GM19193 (cell line): ENCODE results near the gene KY.

Source experiments
- POLR2A ChIP-seq: IDR thresholded peaks from 4 replicates; pipeline ENCODE4 v1.6.1; 2011; ENCODE audit not compliant: insufficient read depth, insufficient read length; ENCODE audit errors: extremely low read depth

The KY gene

DNA sequence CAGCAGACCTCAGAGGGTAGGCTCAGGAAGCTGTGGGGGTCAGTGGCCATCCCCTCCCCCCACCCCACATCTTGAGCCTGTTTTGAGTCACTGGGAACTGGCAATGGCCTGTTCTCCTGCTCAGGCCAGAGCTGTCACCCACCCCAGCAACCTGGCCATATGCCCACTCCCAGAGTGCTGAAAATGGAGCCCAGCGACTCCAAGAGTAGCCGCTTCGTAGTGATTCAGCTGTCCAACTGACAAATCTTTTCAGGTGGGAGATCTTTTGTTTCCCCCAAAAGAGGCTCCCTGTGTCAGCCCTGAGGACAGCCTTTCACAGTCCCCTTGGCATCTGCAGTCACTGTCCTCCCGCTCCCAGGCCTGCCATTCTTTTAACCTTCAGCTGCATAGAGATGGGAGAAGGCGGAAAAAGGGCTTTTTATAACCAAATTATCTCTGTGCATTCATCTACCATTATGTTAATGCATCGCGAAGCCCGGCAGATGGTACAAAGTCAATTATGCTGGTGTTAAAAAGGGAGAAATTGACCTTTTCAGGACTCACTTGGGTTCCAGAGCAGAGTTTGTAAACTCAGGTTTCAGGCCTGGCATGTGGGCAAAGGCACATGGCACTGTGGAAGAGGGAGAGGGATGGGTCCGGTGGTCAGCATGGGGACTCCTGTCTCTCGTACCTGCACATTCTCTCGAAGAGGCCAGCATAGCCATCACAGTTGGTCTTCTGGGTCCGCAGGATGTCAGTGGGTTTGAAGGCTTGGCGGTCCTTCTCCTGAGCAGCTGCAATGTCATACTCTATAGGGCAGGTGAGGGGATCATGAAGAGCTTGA is 32.1 kb downstream of the KY start:
- no peak for TF ChIP-seq POLR2A

DNA sequence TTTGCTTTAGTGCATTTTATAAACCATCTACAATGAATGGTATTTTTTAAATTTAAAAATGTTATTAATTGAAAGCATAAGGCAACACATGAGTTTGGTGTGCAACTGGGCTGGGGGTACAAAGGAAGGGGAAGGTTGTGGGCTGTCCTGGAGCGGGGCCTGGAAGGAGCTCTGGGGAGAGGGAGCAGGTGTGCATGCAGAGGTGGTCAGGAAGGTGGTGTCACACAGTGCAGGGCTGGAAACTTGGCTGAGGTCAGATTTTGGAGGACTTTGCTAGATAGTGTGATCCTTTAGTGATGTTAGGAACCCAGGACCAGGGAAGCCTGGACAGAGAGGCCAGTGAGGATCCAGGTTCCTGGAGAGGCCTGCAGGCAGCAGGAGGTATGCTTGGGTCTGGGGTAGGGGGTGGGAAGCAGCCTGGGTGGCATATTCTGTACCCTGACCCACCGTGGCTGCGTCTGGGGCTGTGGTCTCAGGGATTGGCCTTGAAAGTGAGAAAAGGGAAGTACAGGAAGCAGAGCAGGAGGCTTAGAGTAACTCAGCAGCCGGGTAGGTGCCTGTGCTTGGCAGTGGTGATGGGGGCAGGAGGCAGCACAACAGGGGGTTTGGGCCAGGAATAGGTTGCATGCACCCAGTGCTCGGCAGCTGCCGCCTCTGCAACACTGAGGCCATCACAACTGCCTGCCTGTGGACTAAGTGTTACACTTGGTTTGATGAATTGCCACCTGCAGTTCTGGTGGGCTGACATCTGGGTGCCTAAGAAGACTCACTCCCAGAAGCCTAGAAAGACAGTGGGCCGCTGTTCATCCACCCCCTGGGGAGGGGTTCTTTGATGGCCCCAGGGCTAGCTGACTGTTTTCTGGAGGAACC is 33.0 kb downstream of the KY start:
- no peak for TF ChIP-seq POLR2A

DNA sequence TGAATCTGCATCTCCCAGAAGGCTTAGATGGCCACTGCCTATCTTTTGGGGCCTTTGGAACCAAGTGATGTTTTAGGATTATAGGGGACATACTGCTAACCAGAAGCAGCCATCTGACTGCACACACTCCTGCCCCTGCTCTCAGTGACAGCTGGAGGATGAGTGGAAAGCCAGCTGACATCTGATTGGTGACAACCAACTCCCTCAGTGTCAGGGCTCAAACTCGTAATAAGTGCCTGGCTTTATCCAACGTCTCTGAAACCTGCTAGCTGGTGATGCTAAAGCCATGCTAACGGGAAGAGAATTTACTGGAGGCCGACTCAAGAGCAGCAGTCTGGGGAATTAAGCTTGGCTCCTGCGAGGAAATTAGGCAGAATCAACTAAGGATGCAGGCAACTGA is 35.1 kb downstream of the KY start:
- no peak for TF ChIP-seq POLR2A

- no peak for TF ChIP-seq POLR2A
These were observed 35.9 kb downstream of the KY start for GRCh38 chr3:134614955-134615354.

DNA sequence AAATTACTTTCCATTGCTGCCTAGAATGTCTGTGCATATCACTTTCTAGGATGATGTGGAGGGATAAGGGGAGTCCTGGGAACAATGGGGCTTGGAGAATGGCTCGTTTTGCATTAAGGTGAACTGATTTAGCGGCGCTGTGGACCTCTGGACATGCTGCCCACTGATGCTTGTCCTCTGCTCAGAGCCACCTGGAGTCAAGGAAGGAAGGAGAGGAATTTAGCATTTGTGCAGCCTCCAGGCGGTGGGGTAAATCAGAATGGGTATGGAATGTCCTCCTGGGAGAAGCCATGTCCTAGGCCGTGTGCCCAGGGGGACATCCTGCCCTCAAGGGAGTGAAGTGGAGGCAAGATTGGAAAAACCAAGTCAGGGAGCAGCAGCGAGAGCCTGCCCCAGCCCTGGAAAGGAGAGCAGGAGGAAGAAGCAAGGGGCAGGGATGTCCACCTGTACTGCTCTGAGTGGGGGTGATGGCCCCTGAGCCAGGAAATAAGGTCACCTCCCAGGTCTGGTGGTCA is 37.8 kb downstream of the KY start:
- no peak for TF ChIP-seq POLR2A

DNA sequence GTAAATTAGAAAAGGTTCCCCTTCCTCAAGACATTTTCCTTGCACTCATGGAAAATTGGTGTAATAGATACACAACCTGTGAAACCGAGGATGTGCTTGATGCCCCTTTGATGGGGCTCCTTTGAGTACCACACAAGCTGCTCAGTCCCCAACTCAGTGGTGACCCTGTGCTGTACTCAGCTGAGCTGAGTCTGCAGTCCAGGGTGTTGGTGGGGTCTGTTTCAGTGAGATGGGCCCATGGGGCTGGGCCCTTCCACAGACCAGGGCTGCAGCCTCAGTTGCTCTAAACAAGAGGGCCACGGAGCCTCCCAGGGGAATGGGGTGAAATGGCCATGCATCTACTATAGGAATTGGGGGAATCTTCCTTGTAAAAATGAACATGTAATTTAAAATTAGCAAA is 39.3 kb downstream of the KY start:
- no peak for TF ChIP-seq POLR2A

GRCh38 chr3:134610432-134611385 is 40.1 kb downstream of the KY start:
- TF ChIP-seq POLR2A = no peak

- no peak for TF ChIP-seq POLR2A
These were observed 40.9 kb downstream of the KY start for GRCh38 chr3:134609821-134610431.

DNA sequence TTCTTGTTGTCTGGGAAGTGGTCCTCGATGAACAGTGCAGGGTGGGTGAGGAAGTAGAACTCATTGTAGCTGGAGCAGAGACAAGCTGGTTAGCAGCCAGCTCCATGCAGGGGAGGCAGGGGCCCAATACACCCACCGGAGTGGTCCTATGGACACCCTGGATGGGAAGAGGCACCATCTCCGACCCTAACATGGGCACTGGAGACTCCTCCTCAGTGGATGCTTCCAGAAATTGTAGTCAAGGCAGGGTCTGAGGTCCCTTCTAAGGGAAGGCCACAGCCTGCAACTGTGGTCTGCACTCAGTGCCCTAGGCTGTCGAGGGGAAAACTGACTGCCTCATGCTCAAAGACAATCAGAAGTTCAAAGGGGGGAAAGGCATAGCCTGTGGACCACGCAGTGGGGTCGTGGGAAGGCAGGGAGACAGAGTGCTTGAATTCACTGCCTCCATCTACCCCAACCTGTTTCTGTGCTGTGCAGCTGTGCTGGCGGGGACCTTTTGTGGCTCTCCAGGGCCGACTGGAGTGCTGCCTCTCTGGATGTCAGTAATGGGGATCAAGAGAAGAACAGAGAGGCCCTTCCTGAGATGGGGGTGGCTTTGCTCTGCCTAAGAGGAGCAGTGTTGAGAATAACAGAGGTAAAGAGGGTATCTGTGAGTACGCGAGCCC is 41.9 kb downstream of the KY start:
- no peak for TF ChIP-seq POLR2A

DNA sequence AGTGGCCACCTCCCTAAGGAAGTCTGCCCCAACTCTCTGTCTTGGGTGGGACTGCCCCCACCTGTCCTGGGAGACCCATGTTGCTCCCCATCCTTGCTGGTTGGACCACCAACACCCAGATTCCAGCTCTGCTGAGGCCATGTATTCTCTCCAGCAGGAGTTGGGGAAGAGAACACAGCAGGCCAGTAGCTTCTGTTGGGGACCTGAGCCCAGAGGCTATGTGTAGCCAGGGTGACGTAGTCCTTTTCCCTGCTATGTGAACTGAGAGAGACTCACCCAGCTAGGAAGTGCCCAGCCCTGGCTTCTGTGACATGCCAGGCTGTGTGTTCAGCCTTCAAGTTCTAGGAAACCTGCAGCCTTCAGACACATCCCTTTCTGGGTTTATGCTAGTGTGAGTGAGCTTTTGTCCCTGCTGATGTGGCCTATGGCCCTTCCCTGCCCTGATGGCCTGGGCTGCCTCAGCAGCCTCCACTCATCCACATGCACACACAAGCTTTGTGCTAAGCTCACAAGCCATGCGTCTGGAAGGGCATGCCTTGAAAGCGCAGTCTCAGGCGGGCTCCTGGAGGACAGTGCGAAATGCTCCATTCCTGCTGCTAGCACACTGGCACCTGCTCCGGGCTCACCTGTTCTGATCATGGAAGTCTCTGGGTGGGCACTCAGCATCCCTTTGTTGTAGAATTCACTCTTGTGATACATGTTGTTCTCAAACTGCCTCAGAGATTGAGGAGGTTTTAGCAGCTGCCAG is 42.6 kb downstream of the KY start:
- TF ChIP-seq POLR2A = no peak

DNA sequence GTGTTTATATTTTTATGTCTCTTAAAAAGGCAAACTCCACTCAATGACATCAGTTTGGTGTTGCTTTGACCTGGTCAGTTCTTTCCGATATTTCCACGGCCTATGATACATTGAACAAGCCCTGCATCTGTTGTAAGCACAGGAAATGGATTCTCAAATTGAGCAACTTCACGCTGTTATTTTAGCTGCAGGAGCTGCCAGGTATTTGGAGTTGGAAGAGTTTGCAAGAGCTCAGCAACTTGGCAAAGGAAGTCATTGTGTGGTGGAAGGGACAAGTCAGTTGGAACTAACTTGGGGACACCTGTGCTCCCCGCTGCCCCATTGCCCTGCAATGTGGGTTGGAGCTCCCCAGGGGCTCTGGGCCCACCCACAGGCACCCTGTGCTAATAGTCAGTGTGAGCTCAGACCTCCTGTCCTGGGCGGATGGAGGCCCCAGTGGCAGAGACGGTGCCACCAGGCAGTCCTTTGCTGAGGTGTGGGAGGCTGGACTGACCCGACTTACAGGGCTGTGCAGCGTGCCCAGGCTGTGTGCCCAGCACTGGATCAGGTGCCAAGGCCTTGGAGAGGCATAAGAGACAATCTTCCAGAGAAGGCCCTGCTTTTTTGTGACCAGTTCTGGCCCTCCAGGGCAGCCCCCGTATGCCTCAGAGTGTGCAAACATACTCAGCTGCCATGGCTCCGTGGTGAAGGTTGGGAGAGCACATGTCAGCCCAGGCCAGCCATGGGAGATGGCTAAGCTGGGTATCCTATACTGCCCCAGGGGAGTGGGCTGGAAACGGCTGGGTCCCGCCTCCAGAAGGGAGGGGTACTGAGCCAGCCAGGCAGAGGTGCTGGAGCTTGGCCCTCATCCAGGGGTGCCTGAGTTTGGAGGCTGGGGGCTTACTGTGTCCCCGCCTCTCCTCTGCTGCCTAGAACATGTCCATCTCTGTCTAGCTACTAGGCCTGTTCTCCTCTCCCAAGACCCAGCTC is 43.5 kb downstream of the KY start:
- no peak for TF ChIP-seq POLR2A
